PFSK-1 (cell line): ENCODE results near the gene ARHGEF39.

Experiments
- FOXP2 ChIP-seq: optimal IDR thresholded peaks from 2 replicates; pipeline ENCODE3; 2011; ENCODE audit warnings: borderline replicate concordance, control low read depth, inconsistent platforms; ENCODE audit not compliant: insufficient read depth; ENCODE audit errors: extremely low read length, extremely low read depth
- TAF1 ChIP-seq: IDR thresholded peaks from 2 replicates; pipeline ENCODE4 v1.6.1; 2012; ENCODE audit warnings: low read length, control low read depth, borderline replicate concordance; ENCODE audit not compliant: insufficient read depth

DNA sequence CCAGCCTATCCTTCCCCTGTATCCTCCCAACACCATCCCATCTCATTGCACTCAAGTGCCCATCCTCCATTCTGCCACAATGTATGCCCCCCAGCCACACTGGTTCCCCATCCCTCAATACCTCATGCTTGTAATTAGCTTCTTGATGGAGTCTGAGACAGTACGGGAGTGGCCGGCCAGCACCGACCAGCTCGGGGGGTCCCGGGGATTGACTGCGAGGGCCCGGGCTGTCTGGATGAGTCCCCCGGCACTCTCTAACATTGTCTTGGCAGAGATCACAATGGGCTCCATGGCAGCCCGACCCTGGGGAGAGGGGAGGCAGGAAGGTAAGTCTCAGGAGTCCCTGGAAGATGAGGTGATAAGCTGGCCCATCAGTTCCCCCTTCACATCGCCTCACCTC, 42.0 kb upstream of the ARHGEF39 start:
- TF ChIP-seq FOXP2 (no peak), TAF1 (no peak)
